GM19395 (cell line): ENCODE measurements around the gene RFTN1.

Experiments
- ATAC-seq: cut with Tn5 transposase; IDR thresholded peaks from one replicate; pipeline ENCODE4 v1.9.1; 2021; ENCODE audit warnings: mild to moderate bottlenecking, moderate library complexity; ENCODE audit not compliant: unreplicated experiment

RFTN1 gene

DNA sequence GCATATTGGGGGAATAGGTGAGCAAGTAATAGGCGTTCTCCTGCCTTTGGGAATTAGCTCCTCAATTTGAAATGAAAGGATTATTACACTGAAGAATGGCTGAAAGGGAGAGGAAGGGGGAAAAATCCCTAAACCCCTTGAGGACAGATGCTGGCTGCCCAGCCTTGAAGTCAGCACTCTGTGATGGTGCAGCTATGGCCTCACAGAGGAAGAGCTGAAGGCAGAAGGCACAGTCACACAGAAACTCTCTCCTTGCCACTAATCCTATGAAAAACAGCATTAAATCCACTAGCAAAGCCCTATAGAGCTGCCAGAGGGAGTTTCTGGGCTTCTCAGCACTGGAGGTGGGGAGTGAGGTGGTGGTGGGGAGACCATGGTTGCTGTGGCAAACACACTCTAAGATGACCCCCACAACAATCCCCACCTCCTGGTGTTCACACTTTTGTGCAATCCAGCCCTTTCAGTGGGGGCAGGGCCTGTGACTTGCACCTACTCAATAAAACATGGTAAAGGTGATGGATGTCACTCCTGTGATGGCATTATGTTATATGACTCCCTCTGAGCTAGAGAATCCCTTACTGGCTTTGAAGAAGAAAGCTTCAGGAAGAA is 101.2 kb downstream of the RFTN1 start:
- ATAC-seq: no peak

DNA sequence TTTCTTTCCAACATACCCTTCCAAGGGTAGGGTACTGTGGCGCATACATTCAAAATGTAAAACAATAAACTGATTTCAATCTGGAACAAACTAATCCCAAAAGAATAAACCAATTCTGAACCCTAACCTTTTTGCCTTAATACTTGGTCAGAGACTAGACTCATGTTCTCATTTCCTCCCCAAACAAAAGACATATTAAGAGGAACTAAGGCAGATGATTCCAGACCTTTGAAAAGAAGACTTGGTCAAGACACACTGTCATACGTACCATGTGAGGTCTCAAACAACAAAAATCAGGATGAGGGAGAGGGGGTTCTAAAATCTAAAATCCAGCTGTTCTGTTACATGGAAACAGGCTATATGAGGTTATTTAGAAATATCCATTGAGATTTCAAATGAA is 102.1 kb downstream of the RFTN1 start:
- ATAC-seq: no peak

DNA sequence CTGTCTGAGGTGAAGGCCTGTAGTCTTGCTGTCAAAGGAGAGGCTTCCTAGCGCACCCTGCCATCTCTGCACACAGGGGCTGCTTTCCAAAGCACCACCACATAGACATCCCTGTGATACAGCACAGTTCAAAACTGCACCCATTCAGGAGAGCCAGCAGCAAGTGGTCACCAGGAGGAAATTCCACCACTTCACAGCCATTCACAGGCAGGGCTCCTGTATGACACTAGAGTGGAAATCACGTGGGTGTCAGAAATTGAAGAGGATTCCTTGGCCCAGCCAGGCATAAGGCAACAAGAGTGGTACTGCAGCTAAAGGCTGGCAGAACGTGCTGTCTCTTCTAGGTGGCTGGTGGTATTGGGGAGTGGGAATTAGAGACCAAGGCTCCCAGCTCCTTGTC is 102.8 kb downstream of the RFTN1 start:
- ATAC-seq: no peak

DNA sequence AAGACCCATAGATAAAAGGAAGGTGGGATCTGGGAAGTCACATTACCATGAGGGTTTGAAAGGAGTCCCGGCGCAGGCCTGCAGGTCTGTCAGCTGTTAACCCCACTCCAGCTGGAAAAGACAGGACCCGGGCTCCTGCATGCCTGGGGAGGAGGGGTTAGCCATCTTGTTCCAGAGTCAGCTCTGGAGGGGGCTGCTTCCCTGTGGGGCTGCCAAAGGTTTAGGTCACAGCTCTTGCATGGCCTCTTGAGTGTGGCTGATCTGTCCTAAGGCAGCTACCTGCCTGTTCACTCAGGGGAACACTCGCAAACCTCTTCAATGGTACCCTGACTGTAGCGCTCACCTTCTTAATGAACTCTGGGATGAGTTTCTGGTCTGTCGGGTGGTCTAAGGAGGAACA is 104.5 kb downstream of the RFTN1 start:
- ATAC-seq: no peak

DNA sequence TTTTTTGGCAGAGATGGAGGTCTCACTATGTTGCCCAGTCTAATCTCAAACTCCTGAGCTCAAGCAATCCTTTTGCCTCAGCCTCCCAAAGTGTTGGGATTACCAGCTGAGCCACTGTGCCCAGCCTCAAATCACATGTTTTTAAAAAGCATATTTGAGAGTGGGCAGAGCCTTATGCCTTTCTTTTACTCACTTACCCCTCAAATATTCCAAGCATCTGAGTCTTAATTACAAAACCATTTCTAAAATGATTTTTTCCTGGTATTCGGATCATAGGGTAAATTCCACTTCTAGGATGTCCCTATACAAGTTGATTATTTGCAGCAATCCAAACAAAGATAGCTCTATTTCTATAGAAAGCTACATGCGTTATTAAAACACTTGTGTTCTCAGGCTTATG is 106.1 kb downstream of the RFTN1 start:
- ATAC-seq: no peak

DNA sequence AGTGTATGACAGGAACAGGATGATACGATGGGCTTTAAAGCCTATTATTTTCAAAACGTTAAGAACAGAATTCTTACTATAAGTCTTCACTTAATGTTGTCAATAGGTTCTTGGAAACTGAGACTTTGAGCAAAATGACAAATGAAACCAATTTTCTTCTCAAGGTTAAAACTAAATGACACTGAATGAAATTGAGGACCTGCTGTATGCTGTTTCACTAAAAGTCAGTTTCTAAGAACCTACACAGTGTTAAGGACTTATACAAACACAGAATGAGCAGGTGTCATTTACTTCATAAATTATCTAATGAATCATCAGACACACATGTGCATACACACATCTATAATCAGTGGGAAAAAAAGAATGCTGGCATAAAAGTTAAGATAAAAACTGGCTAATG is 106.9 kb downstream of the RFTN1 start:
- ATAC-seq: peak; percentile 59

DNA sequence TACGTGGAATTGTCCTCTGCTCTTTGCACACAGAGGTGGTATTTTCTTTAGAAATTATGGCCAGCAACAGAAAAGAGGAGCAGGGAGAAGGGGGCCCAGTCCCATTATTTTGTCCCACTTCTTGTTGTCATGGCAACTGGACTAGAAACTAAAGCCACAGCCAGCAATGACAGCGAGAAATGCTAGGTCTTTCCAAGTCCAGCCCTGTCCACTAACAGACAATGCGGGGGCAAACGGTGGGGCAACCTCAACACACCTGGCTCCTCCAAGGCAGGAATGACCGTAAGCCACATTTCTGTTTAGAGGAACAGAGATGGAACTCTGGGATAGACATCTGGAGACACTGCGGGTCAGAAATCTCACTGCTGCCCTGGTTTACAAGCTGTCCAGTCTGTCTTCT is 107.3 kb downstream of the RFTN1 start:
- no peak for ATAC-seq

DNA sequence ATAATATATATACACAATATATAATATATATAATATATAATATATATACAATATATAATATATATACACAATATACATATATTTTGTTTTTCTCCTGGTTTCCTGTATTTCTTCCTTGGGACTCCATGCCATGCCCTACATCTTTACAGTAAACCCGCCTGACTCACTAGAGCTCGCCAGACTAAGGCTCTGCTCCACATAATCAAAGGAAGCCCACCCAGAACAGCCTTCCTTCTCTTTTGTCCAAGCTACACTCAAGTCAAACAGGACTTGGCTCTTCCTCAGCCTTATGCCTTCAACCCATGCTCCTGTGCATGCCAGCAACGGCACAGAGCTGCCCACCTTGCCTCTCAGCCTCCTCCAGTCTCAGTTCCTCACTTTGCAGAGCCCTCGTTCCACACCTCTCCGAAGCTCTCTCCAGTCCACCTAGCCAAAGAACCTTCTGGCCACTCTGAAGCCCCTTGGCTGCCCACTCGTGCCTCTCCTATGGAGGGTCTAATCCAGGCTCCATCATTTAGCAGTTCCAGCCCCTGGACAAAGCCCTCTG is 109.1 kb downstream of the RFTN1 start:
- no peak for ATAC-seq

DNA sequence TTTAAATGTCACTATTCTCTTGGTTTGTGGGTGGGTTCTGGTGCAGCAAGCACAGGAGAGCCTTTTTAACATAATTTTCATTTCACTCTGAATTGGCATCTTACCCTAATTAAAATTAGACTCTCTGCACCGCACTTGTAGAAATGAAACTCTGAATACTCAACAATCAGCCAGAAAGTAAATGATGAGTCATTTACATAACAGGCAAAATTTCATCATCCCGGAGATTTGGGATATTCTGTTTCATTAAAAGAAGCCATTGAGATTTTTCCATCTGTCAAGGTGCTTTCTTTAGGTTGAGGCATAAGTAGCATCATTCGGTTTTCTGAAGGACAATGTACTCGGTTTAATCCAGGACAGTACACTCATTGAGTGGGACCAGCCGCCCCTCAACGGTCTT is 111.0 kb downstream of the RFTN1 start:
- no peak for ATAC-seq

DNA sequence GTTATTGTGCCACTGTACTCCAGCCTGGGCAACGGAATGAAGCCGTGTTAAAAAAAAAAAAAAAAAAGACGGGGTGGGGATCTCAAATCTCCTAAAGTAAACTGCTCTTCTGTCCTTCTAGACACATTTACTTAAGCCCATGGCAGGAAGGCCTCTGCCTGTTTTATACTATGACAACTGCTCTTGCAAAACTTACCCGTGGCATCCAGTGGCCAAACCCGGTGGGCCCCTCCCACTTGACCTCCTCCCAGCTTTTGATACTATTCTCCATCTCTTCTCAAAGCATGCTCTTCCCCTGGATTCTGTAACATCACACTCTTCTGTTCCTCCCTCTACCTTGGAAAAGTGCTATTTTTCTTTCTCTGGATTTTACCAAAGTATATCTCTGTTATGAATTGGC is 112.2 kb downstream of the RFTN1 start:
- ATAC-seq: no peak

DNA sequence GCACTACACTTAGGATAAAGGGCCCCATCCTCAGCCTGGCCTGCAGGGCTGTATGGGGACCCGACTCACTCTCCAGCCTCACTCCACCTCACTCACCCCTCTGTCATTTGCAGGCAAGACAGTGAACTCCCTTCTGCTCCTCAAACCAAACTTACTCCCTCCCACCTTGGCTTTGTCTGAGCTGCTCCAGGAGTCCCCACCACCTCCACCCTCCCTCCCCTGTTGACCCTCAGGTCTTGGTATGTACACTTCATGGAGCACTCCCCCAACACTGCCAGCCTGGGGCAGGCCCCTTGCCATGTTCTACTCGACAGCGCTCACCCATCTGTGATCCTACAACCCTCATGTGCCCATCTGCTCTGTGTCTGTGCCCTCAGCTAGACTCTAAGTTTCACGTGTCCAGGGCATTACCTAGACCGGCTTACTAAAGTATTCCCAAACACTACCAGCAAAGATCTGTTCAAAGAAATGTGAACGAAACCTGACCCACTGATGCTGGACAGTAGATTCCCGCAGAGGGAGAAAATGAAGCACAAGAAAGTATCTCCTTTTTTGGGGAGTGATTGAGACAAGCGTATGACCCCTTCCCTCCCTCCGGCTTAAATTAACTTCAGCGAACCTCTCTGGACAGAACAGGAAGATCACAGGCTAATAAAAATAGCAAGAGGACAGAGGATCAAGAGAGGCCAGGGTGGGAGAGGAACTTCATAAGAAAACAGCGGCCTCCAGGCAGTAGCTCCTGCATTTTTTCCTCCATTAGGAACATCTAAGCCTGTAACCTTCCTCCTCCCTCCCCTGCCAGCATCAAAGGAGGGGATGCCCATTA is 113.2 kb downstream of the RFTN1 start:
- no peak for ATAC-seq

DNA sequence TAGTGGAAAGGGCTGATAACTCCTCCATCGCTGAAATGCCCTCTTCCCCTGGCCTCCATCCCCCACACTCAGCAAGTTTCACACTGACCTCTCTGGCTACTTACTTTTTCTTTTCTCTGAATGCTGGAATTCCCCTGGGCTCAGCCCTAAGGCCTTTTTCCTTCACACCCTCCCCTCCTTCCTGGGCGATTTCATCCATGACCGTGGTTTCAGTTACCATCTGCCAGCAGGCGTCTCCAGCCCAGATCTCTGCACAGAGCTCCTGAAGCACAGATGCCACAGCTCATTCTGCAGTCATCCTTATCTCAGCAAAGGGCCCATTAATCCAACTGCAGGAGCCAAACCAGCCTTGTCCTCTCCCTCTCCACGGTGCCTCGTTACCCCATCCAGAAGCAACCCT is 114.0 kb downstream of the RFTN1 start:
- no peak for ATAC-seq

DNA sequence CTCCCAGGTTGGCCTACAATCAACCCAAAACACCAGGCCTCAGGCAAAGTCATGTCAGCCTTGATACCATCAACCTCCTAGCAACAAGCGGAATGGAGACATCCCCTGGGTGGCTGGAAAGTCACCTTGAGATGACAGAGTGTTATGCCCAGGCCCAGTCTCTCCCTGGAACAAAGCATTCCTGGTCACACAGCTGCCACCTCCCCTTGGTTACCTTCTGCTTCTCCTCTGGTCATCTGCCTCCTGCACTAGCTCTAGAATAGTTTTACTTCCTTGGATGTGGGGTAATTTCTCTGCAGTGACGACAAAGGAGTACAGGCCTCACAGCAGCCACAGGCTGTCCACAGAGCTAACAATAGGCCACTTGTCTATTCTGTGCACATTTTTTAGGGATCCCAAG is 114.9 kb downstream of the RFTN1 start:
- no peak for ATAC-seq

DNA sequence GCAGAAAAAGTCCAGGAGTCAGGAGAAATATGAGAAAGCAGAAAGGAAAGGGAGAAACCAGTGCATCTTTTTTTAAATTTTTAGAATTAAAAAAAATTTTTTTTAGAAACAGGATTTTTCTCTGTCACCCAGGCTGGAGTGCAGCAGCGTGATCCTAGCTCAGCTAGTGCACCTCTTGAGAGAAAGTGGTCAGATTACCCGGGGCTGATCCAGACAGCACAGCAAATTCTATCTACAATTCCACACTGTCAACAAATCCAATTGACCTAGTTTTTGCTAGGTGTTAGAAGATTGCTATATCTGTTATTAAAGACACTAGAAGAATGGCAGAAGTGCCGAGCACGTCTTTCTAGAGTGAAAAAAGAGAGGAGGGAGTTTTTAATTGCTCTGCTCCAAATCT is 117.3 kb downstream of the RFTN1 start:
- no peak for ATAC-seq

DNA sequence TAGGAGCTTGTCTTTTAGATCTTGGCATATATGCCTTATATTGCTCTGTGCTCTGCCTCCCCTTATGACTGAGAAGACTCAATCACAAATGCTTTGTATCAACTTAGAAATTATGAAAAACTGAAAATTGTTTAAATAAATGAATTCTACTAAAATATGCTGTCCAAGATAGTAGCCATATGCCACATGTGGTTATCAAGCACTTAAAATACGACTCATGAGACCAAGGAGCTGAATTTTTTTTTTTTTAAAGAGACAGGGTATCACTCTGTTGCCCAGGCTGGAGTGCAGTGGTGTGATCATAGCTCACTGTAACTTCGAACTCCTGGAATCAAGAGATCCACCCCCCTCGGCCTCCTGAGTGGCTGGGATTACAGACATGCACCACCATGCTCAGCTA is 118.3 kb downstream of the RFTN1 start:
- no peak for ATAC-seq

DNA sequence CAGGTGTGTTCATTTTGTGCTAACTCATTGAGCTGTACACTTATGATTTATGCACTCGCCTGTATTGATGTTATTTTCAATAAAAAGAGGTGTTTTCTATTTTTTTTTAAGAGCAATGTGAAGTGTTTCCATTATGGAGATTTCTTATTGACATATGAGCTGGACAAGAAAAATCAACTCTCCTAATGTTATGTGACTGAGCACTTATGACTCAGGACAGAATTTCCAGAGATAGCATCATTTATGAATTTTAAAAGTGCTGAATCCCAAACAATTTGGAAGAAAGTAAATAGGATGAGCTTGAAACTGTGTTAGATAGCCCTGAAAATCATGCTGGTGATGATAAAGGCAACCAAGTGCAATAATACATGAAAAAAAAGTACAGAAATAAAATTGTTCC is 118.9 kb downstream of the RFTN1 start:
- ATAC-seq: no peak

DNA sequence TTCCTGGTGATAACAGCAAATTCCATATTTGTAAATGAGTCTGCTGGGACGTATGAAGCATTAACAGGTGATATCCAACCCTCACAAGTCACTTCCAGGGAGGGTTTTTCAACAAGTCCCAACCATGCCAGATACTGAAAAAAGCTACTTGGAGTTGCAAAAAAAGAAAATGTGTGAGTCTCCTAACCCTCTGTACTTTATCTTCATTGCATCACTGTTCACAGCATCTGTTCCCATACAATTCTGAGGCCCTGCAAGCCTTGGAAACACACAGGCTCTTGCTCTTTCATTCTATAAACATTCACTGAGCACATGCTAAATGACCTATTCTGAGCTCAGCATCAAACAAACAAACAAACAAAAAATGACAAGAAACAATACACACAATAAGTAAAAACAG is 120.8 kb downstream of the RFTN1 start:
- ATAC-seq: no peak

DNA sequence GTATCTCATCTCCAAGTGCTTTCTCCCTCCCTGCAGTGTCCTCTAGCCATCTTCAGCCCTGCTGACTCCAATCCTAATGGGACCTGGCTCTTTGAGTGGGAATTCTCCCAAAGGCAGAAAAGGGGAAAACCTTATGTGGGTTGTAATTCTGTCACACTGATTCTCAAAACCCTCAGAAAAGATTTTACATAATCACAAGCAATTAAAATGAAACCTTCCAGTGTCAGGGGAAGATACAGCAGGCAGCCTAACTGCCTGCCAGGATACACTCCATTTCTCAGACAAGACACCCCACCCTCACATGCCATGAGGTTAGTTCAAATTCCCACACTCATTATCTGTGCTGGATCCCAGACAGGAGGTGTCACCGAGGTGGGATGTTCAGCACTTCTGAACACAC is 121.4 kb downstream of the RFTN1 start:
- ATAC-seq: no peak

DNA sequence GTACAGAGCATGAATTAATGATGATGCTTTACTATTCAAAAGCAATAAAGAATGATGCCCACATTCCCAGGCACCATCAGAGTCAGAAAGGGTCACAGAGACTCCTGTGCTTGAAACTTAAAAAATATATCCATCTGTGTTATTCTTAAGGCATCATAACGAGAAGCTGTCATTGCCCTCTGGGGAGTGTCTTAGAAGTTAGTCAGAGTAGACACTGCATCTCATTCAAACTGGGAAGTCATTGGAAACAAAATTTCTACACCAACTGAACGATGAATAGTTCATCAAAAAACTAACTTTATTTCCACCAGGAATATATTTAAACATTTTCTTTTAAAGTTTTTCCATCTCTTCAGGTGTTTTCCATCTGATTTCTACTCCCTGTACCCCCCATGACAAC is 122.9 kb downstream of the RFTN1 start:
- no peak for ATAC-seq

DNA sequence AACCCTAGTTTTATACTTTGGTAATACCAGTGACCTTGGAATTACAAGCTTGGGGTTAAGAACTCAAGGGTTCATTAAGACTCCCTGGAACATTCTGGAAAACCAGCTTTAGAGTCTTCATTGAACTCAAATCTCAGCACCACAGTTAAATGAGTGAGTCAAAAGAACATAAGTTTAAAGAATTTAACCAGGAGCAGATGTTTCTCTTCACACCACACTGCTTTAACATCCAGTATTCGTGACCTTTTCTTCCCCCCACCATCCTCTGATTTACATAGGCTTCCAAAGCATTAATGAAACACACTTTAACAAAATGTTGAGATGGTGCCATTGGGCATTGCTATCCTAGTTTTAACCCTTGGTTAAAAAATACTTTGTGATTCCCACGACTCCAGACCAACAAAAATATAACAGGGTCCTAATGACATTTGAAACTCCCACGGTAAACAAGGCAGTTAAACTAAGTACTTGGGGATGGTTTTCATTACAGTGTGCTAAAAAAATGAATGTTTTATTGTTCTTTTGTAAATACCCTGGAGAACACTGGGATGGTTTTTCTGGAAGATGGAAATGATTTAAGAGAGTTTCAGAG is 124.6 kb downstream of the RFTN1 start:
- ATAC-seq: no peak

DNA sequence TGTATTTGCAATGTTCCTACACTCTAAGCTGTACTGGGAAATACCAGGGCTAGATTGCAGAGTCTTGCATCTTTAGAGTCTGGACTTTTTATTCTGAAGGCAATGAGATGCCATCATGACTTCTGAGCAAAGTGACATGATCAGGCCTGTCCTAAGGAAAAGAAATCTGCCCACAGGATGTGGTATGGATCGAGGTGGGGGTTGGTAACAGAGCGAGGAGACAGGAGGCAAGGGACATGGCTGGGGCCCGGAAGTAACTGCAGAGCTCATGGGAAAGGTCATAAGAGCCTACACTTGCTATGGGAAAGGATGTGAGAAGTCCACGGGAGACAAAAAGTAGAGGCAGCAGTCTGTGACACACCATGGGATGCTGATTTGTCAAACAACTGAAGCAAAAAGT is 126.9 kb downstream of the RFTN1 start:
- no peak for ATAC-seq

DNA sequence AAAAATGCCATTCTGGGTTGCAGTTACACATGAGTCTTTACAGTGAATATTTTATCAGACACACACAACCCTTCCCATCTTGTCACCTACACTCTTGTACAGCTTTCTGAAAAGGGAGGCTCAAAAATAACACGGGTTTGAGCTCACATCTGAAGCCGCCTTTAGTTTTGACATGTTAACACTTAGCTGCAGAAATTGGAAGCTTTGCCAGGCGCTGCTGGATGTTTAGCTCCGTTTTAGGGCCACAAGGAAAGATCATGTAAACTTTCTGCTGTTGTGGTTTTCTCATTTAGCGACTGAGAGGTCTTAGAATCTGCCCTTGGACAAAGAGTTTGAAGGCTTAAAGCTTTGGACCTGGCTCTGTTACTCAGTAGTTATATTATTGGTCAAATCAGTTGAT is 128.3 kb downstream of the RFTN1 start:
- ATAC-seq: no peak
